Activated naive CD4-positive, alpha-beta T cell treated with Interleukin-2 at 50 U/mL for 16 hours (primary cell): ENCODE results near the gene EIF2S3.
A peak's percentile ranks its signal among the peaks of the same experiment; 100 is the strongest.
"Not testable (repeated sequence)": the region's sequence is repeated elsewhere in the genome, so short reads cannot be mapped to it uniquely, and the experiment has no call there.

ENCODE experiments used
- DNase-seq: peaks from one replicate; pipeline ENCODE4 v3.0.0-alpha.2; 2020

EIF2S3 gene

DNA sequence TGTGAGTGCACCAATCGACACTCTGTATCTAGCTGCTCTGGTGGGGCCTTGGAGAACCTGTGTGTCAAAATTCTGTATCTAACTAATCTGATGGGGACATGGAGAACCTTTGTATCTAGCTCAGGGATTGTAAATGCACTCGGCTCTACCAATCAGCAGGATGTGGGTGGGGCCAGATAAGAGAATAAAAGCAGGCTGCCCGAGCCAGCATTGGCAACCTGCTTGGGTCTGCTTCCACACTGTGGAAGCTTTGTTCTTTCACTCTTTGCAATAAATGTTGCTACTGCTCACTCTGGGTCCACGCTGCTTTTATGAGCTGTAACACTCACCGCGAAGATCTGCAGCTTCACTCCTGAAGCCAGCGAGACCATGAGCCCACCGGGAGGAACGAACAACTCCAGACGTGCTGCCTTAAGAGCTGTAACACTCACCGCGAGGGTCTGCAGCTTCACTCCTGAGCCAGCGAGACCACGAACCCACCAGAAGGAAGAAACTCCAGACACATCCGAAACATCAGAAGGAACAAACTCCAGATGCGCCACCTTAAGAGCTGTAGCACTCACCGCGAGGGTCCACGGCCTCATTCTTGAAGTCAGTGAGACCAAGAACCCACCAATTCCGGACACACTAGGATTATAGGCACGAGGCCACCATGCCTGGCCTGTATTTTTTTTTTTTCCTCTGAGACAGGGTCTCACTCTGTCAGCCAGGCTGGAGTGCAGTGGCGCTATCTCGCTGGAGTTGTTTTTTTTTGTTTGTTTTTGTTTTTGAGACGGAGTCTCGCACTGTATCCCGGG lies 4.0 kb upstream of the EIF2S3 start:
- not testable (repeated sequence) for DNase-seq

- DNase-seq: no peak
These were observed 244 bp downstream of the EIF2S3 start for GRCh38 chrX:24055043-24055356.

DNA sequence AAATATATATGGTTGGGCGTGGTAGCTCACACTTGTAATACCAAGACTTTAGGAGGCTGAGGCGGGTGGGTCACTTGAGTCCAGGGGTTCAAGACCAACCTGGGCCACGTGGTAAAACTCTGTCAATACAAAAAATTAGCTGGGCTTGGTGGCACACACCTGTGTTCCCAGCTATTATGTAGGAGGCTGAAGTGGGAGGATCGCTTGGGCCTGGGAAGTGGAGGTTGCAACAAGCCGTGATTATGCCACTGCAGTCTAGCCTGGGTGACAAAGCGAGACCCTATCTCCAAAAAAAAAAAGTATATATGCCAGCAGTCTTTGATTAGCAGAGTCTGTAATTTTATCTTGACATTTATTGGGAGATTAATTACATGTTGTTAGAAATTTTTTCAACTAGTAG lies 8.7 kb downstream of the EIF2S3 start:
- no peak for DNase-seq

GRCh38 chrX:24069877-24070276 lies 15.1 kb downstream of the EIF2S3 start:
- DNase-seq: no peak

DNA sequence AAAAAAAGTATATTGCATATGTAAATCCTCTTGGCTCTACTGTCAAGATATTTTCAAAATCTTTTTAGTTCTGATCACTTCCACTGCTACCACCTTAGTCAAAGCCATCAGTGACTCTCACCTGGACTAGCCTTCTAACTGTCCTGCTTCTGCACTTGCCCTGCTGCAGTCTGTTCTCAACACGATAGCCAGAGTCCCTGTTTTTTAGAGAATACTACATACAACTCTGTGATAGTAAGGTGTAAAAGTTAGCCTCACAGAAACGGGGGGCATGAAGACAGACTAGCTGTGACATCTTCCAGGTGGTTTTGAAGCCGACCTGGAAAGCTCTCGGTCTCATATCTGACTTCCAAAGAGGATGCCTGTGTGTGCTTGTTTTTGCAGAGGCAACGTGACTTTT lies 24.7 kb downstream of the EIF2S3 start:
- no peak for DNase-seq

DNA sequence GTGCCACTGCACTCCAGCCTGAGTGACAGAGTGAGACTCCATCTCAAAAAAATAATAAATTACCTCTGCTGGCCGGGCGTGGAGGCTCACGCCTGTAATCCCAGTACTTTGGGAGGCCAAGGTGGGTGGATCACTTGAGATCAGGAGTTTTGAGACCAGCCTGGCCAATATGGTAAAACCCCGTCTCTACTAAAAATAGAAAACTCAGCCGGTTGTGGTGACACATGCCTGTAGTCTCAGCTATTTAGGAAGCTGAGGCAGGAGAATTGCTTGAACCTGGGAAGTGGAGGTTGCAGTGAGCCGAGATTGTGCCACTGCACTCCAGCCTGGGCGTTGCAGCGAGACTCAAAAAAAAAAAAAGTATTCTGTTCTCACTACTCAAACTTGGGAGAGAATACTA lies 25.5 kb downstream of the EIF2S3 start:
- peak; percentile 2 for DNase-seq

- no peak for DNase-seq
These were observed 25.9 kb downstream of the EIF2S3 start for GRCh38 chrX:24080704-24081103.

GRCh38 chrX:24081661-24082154 lies 27.0 kb downstream of the EIF2S3 start:
- DNase-seq: peak; percentile 46

DNA sequence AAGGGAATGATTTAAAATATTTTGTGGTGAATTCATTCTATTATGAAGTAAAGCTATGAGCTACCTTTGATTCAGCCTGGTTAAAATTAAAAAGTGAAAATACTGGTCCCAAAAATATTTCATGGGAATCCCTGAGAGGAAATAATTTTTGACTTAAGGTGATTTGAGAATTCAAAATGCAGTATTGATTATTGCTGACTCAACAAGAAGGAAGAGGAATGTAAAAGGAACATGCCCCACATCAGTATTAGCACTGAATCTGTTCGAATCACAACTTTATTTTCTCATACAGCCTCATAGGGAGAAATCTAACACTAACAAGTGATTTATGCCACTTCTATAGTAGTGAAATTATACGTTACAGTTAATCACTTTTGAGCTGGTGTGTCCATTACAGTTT lies 27.7 kb downstream of the EIF2S3 start:
- no peak for DNase-seq

DNA sequence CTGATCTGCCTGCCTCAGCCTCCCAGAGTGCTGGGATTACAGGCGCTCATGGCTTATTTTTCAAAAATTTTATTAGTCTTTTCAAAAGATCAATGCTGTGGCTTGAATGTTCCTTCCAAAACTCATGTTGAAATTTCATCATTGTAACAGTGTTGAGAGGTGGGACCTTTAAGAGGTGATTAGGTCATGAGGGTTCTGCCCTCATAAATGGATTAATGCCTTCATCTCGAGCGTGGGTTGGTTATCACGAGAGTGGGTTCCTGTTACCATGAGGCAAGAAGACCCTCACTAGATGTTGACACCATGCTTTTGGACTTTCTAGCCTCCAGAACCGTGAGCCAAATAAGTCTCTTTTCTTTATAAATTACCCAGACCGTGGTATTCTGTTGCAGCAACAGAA lies 30.3 kb downstream of the EIF2S3 start:
- DNase-seq: no peak

DNA sequence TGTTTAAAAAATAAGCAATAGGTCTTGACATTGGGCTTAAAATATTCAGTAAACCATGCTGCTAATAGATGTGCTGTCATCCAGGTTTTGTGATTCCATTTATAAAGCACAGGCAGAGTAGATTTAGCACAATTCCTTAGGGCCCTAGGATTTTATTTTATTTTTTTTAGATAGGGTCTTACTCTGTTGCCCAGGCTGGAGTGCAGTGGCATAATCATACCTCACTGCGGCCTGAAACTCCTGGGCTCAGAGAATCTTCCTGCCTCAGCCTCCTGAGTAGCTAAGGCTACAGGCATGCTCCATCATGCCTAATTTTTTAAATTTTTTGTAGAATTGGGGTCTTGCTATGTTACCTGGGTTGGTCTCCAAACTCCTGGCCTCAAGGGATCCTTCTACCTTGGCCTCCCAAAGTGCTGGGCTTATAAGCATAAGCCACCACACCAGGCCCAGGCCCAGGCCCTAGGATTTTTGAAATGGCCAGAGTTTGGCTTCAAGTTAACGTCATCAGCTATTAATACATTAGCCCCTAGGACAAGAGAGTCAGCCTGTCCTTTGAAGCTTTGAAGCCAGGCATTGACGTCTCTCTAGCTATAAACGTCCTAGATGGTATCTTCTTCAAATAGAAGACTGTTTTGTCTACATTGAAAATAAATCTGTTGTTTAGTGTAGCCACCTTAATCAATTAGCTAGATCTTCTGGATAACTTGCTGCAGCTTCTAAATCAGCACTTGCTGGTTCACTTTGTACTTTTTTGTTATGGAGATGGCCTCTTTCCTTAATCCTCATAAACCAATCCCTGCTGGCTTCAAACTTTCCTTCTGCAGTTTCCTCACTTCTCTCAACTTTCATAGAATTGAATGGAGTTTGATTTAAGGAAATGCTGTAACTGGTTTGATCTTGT lies 35.8 kb downstream of the EIF2S3 start:
- DNase-seq: no peak

- no peak for DNase-seq
These were observed 39.0 kb downstream of the EIF2S3 start for GRCh38 chrX:24093746-24094145.

DNA sequence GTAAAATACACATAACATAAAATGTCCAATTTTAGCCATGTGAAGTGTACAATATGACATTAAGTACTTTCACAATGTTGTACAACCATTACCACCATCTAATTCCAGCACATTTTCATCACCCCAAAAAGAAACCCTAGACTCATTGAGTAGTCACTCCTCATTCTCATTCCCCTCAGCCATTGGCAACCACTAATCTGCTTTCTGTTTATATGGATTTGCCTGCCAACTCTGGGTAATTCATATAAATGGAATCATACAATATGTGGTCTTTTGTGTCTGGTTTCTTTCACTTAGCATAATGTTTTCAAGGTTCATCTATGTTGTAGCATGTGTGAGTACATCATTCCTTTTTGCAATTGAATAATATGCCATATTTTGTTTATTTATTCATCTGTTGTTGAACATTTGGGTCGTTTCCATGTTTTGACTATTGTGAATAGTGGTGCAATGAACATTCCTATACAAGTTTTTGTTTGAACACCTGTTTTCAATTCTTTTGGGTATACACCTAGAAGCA lies 43.0 kb downstream of the EIF2S3 start:
- no peak for DNase-seq

- DNase-seq: no peak
These were observed 44.2 kb downstream of the EIF2S3 start for GRCh38 chrX:24098932-24099331.

DNA sequence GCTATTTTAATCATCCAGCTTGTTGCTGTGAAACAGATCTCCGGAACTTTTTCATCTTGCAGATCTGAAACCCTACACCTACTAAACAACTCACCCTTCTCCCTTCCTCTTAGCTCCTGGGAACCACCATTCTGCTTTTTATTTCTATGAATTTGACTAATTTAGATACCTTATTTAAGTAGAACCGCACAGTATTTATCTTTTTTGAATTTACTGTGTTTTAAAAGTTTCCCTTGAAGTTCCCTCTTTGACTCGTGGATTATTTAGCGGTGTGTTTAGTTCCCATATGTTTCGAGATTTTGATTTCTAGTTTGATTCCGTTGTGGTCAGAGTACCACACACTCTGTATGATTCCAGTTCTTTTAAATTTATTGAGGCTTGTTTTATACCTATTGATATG lies 44.6 kb downstream of the EIF2S3 start:
- DNase-seq: no peak

DNA sequence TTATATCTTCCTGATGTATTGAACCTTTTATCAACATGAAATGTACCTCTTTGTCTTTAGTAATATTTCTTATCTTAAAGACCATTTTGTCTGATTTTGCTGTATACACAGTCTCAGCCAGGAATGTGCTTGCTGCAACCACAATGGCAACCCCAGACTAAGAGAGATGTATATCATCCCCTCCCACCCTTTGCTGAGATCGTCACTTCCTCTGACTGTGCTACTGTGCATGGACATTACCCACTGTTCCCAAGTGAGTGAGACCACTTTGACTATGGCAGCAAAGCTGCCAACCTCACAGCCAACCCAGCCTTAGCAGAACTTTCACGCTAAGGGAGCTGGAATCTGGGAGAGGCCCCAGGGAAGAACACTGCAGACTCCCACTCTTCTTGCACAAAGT lies 46.0 kb downstream of the EIF2S3 start:
- DNase-seq: no peak

DNA sequence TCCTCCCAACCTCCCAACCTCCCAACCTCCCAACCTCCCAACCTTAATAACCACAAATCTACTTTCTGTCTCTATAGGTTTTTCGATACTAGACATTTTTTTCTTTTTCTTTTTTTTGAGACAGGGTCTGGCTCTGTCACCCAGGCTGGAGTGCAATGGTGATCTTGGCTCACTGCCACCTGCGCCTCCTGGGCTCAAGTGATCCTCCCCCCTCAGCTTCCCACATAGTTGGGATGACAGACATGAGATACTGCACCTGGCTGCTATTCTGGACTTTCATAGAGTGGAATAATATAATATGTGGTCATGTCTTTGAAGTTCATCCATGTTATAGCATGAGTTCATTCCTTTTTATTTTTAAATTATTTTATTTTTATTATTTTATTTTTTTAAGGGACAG lies 55.3 kb downstream of the EIF2S3 start:
- DNase-seq: no peak

GRCh38 chrX:24113181-24113580 lies 58.4 kb downstream of the EIF2S3 start:
- no peak for DNase-seq

GRCh38 chrX:24117258-24117657 lies 62.5 kb downstream of the EIF2S3 start:
- DNase-seq: no peak

DNA sequence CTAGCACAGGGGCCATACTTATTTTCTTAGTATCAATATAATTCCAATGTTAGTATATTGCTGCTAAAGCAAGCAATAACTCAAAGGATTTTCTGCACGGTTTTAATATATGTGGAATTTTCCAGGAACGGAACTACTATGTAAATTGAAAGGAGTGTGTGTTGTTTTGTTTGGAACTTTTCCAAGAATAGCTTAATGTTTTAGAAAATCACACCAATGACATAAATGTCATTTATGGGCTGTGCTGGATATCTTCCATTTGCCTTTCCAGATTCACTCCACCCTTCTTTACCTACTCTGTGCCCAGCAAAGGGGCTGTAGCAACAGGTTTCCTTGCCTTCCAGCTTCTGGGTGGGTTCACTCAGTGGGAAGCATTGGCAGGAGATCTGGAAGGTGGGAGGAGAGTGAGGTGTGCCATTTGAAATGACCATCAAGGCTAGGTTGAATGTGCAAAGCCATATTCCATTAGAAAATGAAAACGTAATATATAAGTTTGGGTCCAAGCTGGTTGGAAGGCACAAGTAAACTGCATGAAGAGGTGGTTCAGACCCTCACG lies 69.6 kb downstream of the EIF2S3 start:
- no peak for DNase-seq

DNA sequence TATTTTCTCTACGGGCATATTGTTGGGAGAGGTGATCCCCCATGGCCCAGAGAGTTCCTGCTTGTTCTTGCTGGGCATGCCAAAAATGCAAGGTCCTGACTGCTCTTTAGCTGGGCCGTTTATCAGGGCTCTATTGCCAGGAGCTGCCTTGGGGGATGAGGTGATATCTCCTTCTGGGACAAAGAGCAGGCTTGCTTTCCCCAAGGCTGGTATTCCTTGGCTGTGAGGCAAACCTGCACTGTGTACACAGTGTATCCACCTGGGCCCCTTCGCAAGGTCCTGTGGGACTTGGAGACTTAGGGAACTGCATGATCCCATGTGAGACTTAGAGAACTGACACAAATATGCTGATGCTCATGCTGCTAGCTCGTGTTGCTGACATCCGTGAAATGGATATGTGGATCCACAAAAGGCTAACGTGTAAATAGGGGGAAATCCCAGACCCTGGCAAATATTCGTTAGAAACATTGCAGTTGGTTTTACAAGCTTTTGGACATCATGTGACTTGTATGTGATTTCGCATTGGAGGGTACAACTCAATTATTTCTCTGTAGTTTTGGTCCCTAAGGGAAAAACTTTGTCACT lies 70.4 kb downstream of the EIF2S3 start:
- no peak for DNase-seq
